Gastrocnemius medialis (tissue), 4 donors: ENCODE results near the gene AFF3.

Experiments
- CTCF ChIP-seq, 5 experiments: fragments of 450-650 bp in 3 of 5; fragments of 200-600 bp in 2 of 5; sonication (generic) in 2 of 5; IDR thresholded peaks in 4 of 5; conservative IDR thresholded peaks in 1 of 5; 1 replicate in 4 of 5; 2 replicates in 1 of 5; pipeline ENCODE4 v1.5.1; 2016 to 2019; ENCODE audit warnings: antibody characterized with exemption in 5 of 5, mild to moderate bottlenecking in 3 of 5, moderate library complexity in 3 of 5
- POLR2A ChIP-seq, 2 donors: fragments of 450-650 bp; IDR thresholded peaks; one replicate each; pipeline ENCODE4 v1.6.1; 2017; ENCODE audit warnings: antibody characterized with exemption in 2 of 2, mild to moderate bottlenecking in 2 of 2, moderate library complexity in 2 of 2

- TF ChIP-seq POLR2A (IDR thresholded peaks at IDR 0.05) (no peak), CTCF (IDR thresholded peaks at IDR 0.05 in 4 of 5, conservative IDR thresholded peaks at IDR 0.05 in 1 of 5) (no peak)
Measured at GRCh38 chr2:100018341-100019193, 123.8 kb downstream of the AFF3 start.
